COR-L47 (cell line): ENCODE results near the gene PGR.

ENCODE experiments used
- DNase-seq: peaks from one replicate; lab custom pipeline; 2025; lab: John Stamatoyannopoulos, UW

Gene PGR

DNA sequence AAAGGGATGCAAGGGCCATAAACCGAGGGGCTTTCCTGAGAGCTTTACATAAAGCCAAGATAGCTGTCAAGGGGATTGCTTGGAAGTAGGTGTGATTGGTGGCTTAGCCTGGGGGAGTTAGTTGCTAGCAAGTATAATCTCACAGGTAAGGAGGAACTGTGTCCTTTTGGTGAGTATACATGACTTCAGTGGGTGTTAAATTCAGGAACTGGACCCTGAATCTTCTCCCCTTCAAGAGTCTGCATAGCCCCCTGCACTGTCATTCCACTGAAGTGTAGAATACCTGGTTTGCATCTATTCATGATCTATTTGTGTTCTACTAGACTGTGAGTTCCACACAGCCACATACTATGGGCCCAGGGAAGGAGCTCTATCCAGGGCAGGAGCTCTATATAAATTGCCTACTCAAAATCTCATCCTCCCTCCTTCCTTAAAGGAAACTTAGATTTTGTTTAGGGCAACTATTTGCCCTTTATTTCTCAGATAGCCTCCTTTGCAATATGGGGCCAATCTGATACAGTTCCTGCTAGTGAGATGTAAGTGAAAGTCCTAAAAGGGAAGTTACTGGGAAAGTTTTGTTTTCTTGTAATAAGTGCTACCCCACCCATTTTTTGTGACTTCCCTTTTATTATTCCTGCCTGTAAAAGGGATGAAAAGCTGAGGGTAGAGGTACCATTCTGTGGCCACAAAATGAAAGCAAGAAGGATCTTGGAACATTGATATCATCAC, 120.5 kb downstream of the PGR start:
- no peak for DNase-seq

DNA sequence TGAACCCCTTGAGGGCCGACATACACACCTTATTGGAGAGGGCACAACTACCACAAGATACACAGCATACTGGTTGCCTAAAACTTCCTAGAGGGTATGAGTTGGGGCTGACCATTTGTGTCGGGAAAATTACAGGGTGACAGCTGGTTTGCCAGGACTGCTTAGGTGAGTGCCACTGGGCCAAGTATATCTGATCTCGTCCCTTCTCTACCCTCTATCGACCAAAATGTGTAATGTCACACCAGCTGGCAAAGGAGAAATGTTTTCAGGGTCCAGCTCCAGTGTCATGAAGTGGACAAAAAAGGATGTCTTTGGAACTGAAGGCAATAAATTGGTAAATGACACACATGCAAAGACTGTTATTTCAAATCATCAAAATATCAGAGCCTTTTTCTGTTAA, 126.1 kb downstream of the PGR start:
- DNase-seq: no peak

DNA sequence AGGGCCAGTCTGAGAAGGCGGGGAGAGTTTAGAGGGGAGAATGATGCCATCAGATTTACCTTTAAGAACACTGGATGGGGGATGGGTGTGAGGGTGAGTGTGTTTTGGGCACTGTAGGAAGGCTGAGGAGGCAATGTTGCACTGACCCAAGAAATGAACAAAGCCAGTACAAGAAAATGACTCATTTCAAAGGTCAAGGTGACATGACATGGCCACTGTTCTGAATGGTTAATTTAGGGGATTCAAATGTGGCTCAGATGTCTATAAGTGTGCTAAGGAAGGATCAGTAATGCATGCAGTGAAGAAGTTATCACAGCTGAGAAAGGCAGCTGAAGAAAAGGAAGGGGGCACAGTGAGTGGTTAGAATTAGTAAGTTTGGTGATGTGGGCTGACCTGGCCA, 129.9 kb downstream of the PGR start:
- no peak for DNase-seq

DNA sequence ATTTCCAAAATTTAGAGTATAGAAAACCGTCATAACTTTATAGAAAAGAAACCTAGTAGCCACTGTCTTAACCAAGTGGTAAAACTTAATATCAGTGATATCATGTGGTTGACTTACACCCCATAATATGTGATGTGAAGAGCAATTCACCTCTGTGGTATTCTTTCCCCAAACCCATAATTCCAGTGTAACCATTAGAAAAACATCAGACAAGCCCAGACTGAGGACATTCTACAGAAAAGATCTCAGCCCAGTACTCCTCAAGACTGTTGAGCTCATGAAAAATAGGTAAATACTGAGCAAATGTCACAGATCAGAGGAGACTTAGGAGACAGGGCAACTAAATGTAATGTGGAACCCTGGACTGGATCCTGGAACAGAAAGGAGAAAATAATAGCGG, 134.6 kb downstream of the PGR start:
- no peak for DNase-seq

DNA sequence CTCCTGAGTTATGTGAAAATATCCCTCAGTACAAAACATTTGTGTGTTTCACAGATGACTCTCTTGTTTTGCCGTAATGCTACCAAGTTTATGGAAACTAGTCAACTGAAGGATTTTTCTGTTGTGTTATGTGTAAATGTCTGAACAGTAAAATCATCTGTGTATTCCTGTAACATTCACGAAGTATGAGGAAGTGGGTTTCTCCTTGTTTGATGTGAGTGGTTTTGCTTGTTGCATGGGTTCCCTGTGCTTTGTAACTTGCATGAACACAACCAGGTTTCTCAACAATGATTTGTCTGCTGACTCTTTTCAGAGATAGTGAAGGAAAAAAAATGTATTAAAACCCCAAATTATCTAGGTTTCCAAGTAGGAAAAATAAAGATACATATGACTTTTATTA, 138.1 kb downstream of the PGR start:
- DNase-seq: no peak

DNA sequence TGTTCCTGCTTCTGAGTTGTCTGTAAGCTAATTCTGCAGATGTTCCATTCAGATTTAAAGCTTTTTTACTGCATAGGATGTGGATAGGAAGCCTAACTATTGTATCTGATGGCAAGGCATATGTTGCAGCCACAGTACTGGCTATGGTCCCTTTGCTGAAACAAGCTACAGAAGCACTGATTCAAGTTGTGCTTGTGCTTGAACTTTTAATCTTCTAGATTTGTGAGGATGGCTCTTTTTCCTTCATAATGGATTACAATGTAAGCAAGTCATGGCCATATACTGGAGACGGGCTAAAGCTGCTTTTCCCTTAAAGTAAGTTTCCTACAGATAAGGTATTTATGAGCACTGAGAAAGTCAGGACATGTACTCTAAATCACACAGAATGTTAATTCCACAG, 138.7 kb downstream of the PGR start:
- DNase-seq: no peak

DNA sequence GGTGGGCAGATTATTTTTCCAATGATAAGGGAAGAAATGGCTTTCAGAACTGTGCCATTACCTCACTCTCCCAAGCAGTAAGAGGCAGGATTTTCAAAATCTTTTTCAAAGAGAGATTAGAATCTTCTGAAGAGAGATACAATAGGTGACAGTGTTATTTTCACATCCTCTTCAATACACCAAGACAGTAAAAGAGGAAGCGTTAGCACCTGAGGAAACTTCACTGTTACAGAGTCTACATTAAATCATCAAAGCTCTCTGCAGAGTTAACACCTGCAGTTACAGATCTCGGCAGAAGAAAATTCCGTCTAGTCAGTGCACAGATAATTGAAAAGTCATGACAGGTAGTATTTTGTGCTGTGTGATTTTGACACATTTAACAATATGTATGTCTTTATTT, 144.9 kb downstream of the PGR start:
- no peak for DNase-seq

DNA sequence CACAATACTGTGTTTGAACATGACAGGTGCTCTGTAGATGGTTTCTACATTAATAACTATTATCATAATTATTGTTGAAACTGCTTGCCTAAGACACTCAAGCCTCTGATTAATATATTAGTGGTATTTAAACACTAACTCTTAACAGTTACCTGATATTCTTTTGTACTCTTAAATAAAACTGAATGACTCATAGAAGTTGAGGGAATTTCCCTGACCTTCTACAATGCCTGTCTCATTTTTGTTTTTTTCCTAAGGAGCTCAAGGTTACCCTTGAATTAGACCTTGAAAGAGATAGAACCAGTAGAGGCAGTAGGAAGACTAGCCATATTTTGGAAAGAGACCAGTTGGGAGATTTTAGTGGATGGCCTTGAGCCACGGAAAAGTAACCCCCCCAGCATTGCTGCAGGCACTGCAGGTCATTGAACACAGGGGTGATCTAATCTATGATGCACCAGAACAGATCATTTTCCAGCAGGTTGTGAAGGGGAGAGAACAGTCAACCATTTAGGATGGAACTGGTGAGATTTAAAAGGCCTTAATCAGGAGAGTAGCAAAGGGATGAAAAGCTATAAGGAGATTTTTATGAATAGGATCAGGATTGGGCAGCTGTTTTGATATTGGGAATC, 148.3 kb downstream of the PGR start:
- no peak for DNase-seq

DNA sequence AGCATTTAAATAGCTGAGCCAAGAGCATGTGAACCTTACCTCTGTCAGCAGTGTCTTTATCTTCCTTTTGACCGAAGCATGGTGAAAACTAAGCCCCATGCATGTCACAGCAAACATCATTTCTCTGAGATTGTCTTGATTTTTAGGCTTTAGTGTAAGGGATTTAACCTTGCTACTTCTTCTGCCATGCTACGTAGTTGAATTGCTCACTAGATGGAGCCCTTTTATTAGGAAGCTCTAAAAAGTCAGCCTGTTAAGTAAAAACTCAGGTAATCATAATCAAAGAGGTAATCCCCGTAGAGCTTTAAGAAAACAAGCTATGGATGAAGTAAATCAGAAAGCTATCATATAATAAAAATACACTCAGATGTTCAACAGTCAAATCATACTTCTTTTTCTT, 149.5 kb downstream of the PGR start:
- DNase-seq: peak; percentile 23
